HG02981 (cell line): Measurements from ENCODE around the gene S100Z.
"Not testable (repeated sequence)": the region's sequence is repeated elsewhere in the genome, so short reads cannot be mapped to it uniquely, and the experiment has no call there.

Experiments
- ATAC-seq: cut with Tn5 transposase; IDR thresholded peaks from one replicate; pipeline ENCODE4 v1.9.1; 2021; ENCODE audit warnings: mild to moderate bottlenecking, moderate library complexity; ENCODE audit not compliant: unreplicated experiment

The S100Z gene

DNA sequence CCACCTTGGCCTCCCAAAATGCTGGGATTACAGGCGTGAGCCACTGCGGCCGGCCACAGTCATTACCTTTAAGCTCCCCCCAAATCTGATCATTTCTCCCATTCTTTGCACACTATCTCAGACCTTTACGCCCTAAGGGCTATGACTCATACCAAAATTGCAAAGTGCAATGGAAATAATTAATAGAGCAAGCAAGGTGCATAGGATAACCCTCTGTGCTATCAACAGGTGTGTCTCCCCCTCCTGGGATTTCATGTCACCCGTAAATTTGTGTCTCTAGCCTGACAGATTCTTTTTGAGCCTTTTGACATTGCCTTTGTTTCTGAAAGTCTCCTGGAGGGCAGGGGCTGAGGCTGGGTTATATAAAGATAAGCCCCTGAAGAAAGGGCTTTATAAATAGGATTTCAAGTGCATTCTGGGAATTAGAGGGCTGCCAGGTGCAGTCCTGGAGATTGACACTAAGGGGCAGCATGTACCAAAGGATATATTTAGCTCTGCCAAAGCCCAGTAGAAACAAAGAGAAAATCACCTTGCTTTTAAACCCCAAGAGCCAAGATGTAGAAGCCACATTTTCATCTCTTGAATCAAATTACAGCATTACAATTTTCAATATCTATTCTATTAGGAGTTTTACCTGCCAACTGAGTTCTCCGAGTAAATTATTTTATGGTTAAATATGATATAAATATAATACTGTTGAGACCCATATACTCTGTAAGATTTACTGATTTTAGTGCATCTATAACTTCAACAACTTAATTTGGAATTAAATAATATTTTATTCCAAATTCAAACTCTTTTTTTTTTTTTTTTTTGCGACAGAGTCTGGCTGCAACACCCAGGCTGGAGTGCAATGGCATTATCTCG lies 18.2 kb downstream of the S100Z start:
- no peak for ATAC-seq

DNA sequence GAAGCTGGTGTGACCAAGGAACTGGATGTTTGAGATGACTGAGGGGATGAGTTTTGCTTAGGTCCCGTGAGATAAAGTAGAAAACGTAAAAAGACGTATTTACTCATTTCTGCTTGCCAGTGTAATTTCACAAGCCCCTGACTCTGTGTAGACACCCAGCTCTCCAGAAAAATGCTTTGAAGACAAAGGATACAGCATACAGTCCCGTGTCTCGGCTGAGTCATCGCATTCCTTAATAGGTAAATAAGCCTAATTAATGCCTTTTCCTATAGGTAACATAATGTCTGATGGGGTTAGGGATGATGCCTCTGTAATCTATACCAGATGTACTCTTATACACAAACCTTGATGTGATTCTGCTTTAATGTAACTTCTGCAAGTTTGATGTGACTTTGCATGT lies 20.2 kb downstream of the S100Z start:
- ATAC-seq: no peak

DNA sequence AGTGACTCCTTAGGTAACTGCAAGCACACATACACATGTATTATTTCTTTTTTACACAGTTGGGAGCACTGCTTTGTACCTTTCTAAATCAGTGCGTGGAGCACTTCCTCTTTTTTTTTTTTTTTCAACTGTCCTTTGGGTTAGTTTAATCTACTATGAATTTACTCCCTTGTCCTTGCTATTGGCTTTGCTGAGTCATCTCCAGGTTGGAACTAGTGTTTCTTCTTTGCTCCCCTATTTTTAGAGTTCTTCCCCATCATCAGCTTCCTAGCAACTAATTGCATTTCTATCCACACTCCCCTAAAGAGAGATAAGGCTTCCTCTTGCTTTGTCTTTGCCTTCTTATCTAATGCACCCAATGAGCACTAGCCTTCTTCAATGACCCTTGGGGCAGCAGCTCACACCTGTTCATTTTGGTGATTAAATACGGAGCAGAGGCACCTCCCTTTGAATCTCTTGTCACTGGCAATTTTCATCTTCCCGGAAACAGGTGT lies 24.3 kb downstream of the S100Z start:
- ATAC-seq: no peak

DNA sequence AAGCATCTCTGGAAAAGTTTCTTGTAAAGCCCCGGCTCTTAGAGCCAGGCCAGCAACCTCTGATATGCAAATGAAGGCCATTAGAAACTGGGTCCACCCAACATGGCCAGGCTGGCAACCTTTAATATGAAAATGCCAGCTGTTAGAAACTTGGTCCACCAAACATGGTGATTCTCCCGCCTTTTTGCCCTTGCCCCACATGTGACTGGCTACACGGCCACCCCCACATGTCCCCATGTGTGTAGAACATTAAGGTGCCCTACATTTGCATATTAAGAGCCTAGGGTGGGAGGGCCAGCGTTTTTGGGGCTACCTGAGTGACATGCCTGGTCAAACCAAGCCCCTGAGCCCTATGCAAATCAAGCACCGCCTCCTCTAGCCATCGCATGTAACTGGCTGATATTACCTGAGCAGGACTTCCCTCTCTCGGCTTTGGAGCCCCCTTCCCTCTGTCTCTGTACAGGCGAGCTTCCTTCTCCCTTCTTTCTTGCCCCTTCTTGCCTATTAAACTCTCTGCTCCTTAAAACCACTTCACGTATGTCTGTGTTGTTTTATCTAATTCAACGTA lies 39.0 kb downstream of the S100Z start:
- ATAC-seq: no peak

DNA sequence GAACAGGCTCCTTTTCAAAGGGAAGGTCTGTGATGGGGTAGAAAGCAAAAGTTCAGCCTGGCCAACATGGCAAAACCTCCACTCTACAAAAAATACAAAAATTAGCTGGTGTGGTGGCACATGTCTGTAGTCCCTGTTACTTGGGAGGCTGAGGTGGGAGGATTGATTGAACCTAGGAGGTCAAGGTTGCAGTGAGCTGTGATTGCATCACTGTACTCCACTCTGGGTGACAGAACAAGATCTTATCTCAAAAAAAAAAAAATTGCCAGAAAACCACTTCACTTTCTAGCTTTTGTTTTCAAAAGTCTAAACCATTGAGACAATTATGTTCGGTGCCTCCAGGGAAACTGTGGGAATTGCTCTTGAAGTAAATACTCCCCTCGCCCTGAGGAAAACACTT lies 43.5 kb downstream of the S100Z start:
- ATAC-seq: no peak

DNA sequence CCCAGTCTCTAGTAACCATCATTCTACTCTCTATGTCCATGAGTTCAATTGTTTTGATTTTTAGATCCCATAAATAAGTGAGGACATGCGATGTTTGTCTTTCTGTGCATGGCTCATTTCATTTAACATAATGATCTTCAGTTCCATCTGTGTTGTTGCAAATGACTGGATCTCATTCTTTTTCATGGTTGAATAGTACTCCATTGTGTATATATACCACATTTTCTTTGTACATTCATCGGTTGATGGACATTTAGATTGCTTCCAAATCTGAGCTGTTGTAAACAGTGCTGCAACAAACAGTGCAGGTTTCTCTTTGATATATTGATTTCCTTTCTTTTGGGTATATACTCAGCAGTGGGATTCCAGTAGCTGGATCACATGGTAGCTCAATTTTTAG lies 46.4 kb downstream of the S100Z start:
- no peak for ATAC-seq

DNA sequence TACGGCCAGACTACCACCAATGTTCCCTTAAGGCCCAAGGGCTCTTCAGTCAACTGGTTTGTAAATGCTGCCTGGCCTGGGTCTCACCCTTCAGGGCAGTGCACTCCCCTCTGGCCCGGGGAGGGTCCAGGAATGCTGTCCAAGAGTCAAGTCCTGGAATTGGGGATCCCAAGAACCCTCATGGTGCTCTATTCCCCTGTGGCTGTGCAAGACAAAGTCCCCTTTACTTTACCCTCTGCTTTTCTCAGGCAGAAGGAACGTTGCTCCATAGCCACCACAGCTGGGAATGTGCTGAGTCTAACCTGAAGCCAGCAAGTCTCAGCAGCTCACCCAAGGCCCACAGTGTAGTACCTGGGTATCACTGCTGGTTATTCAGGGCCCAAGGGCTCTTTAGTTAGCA lies 51.7 kb downstream of the S100Z start:
- ATAC-seq: no peak

DNA sequence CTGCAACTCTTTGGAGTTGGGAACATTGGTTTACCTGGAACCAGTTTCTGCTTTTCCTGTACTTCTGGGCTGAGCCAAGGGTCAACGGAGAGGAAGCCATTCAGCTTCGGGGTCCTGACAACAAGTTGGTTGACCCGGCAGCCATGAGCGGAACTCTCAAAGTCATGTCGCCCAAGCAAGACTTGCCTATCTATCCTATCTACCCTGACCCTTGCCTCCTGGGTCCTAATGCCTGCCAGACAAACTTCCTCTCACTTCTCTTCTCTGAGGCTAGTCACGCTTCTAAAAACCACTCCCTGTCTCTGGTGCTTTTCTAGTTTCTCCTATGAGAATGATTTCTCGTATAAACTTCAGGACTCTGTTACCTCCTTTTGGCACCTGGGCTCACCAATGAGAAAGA lies 58.4 kb downstream of the S100Z start:
- no peak for ATAC-seq

DNA sequence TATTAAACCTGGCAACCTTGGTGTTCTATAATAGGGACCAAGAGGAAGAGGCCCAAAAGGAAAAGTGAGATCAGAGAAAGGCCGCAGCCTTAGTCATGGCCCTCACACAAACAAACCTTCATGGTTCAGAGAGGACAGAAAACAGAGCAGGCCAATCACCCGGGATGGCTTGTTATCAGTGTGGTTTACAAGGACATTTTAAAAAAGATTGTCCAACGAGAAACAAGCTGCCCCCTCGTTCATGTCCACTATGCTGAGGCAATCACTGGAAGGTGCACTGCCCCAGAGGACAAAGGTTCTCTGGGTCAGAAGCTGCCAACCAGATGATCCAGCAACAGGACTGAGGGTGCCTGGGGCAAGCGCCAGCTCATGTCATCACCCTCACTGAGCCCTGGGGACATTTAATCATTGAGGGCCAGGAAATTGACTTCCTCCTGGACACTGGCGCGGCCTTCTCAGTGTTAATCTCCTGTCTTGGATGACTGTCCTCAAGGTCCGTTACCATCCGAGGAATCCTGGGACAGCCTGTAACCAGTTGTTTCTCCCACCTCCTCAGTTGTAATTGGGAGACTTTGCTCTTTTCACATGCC lies 60.6 kb downstream of the S100Z start:
- ATAC-seq: not testable (repeated sequence)

DNA sequence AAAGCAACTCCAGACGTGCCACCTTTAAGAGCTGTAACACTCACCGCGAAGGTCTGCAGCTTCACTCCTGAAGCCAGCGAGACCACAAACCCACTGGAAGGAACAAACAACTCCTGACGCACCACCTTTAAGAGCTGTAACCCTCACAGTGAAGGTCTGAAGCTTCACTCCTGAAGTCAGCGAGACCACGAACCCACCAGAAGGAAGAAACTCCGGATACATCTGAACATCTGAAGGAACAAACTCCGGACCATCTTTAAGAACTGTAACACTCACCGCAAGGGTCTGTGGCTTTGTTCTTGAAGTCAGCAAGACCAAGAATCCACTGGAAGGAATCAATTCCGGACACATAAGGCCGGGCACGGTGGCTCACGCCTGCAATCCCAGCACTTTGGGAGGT lies 64.9 kb downstream of the S100Z start:
- ATAC-seq: not testable (repeated sequence)

DNA sequence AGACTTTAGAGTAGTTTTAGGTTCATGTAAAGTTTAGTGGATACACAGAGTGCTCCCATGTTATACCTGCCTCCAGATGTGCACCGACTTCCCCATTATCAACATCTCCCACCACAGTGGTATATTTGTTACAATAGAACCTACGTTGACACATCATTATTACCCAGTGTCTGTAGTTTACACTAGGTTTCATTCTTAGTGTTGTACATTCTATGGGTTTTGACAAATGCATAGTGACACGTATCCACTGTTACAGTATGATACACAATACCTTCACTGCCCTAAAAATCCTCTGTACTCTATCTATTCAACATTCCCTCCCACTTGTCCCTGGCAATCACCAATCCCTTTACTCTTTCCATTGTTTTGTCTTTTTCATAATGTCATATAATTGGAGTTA lies 68.7 kb downstream of the S100Z start:
- no peak for ATAC-seq

DNA sequence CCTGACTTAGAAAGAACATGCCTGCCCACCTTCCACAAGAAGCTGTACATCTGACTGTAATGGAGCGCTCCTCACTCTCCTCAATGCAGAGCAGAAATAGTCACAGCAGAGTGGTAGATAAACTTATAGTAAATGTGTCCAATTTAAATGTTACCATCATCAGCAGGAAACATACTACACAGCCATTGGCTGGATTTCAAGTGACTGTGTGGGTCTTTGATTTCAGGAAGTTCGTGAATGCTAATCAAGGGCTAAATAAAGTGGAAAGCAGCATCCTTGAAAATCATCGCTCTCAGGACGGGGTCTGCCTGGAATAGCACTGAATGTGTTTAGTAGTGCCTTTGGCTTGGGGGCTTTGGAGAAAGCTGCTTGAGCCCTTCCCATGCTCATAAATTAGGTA lies 70.7 kb downstream of the S100Z start:
- no peak for ATAC-seq

DNA sequence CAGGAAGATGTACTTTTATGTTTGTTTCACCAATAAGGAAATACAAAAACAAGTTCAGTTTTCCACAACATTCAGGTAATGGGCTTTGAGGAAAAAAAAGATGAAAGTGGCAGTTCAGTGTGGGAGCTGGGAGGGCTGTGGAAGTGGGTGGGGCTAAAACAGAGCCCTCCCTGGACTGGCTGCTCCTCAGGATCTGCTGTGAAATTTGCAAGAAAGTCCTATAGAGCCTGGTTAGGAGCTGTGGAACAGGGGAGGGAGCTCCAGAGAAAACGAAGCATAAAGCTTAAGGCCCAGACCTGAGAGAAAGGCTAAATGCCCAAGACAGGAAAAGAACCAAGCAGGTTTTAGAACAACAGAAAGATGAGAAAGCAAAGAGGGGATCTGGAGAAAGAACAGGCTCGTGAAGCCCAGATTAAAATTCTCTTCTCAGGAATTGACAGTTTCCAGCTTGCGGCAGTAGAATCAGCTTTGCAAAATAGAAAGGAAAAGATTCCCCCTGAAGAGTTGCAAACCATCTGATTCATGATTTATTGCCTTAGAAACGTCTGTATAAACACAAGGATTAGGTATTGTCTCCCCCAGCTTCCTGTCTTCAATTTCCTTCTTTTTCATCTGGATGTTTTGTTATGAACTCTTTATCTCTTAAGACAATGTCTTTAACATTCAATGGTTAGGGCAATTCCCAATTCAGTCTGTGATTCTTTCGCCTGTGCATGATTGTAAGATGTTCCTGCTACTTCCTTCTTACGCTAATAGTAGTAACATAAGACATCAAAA lies 76.7 kb downstream of the S100Z start:
- no peak for ATAC-seq

DNA sequence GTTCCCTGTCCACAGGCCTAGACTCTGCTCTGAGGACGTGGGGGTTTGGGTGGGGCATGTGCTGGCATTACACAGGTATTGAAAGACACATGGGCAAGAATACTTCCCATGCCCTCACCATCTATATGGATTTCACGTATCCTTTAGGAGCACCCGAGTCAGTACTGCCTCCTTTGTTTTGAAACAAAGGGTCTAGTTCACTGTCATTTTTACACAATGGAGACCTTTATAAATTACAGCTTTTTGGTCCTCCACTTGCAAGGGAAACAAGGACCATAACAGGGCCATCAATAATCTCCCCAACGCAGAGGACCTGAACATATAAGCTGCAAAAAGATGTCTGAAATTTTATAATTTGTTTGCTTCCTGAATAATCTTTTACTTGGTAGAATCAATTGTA lies 78.1 kb downstream of the S100Z start:
- no peak for ATAC-seq

DNA sequence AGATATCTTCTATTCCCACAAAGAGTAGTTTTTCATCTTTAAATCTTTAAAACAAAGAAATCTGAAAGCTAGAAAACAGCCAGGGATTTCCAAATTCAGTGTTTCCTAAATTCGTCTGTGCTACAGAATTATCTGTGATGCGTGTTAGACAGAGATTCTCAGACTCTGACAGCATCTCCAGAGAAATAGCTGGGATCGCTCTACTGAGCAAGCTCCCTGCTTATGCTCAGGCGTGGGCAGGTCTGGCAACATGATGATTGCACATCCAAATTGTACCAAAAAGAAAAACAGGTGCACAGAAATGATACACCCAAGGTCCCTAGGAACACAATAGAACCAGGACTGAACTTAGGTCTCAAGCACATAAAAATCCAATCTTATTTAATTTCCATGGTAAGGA lies 80.3 kb downstream of the S100Z start:
- ATAC-seq: no peak

DNA sequence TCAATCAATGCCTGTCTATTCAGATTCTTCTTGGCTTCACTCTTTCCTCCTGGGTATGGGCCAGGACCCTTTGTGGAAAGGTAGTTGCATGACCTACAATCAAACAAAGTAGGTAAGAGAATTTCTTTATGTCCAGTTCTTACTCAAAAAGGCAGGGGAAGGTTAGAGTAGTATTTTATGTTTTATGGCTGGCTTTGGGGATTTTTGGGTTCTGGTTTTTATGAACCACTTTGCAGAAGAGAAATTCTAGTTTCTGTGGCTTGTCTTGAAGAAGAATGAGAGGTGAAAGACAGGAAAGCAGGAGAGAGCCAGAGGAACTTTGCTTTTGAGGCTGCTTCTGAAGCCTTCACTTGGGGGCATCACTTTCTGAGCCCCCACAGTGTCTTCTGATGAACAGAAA lies 88.4 kb downstream of the S100Z start:
- ATAC-seq: no peak

DNA sequence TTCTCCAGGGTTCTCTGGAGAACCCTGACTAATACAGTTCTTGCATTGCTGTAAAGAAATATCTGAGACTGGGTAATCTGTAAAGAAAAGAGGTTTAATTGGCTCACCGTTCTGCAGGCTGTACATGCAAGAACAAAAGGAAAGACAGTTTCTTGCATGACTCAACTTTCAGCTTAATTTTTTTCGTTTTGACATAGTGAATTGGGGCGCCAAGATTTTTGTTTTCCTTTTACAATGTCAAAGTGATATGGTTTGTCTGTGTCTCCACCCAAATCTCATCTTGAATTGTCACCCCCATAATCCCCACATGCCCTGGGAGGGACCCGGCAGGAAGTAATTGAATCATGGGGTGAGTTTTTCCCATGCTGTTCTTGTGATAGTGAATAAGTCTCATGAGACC lies 91.2 kb downstream of the S100Z start:
- ATAC-seq: no peak

DNA sequence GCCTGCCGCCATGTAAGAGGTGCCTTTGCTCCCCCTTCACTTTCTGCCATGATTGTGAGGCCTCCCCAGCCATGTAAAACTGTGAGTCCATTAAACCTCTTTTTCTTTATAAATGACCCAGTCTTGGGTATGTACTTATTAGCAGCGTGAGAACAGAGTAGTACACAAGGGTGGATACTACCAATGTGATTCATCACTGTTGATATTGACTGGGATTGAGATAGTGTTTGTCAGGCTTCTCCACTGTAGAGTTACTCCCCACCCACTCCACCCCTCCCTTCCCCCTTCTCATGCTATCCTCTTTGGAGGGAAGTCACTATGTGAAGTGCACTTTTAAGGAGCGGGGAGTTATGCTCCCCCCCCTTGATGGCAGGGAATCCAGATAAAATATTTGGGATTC lies 91.6 kb downstream of the S100Z start:
- ATAC-seq: no peak

DNA sequence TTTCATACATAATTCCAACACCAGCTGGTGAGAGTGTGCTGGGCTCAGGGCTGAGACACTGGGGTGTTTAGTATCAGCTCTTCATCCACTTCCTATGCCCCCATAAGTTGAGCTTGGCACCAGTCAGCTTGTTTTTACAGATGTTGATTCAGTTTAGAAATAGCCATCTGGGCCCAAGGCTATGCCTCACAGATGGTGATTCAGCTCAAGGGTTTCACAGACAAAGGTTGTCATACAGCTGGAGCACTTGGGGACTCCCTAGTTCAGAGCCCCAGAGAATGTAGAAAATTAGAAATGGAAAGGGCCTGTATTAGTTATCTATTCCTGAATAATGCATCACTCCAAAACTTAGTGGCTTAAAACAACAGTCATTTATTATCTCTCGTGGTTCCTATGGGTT lies 92.8 kb downstream of the S100Z start:
- ATAC-seq: no peak

DNA sequence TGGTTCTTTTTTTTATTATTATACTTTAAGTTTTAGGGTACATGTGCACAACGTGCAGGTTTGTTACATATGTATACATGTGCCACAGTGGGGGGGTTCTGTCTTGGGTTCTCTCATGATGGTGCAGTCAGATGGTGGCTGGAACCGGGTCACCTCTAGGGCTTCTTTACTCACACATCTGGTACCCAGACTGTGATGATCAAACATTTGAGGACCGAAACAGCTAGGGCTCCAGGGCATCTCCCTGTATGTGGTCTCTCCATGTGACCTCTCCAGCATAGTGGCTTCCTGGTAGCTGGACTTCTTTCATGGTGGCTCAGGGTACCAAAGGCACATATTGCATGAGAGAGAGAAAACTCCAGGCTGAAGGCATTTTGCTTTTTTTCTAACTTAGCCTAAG lies 93.2 kb downstream of the S100Z start:
- no peak for ATAC-seq

DNA sequence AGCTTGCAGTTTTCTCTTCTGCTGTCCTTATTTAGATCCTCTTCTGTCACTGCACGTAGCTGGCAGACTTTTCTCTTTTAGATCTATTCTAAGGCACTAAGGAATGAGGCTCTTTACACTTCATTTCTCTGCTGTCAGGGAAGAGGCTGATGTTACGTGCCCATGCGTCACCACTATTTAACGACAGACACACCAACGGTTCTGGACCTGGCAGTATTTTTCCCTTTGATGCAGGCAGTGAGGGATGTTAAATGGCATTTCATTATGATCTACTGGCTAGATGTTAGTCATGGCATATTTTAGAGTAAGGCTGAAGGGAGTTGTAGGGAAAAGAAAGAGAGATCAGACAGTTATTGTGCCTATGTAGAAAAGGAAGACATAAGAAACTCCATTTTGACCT lies 94.8 kb downstream of the S100Z start:
- no peak for ATAC-seq
